H9 (cell line): ENCODE measurements around the gene CHM. TPM values are rescaled to one million over a fixed set of nuclear protein-coding genes. Genes with fewer than 3 reads are reported as not detected.

Experiments used
- DNase-seq: peaks from one replicate; pipeline ENCODE4 v3.0.0-alpha.2; 2017
- H2AFZ ChIP-seq: one replicate; pipeline ENCODE4 v1.6.1; 2013; ENCODE audit warnings: mild to moderate bottlenecking, low read length, control low read depth, moderate library complexity
- H2AK5ac ChIP-seq: 2 replicates; pipeline ENCODE4 v1.6.1; 2013; ENCODE audit warnings: low read length, control low read depth, mixed read lengths; ENCODE audit not compliant: insufficient read length
- H2BK120ac ChIP-seq: one replicate; pipeline ENCODE4 v1.6.1; 2013; ENCODE audit warnings: low read depth, mild to moderate bottlenecking, low read length, control low read depth, inconsistent platforms; ENCODE audit not compliant: poor library complexity, severe bottlenecking
- H2BK12ac ChIP-seq: 2 replicates; pipeline ENCODE4 v1.6.1; 2013; ENCODE audit warnings: low read length, control low read depth, mixed read lengths, low read depth; ENCODE audit not compliant: insufficient read length
- H2BK15ac ChIP-seq: 2 replicates; pipeline ENCODE4 v1.6.1; 2013; ENCODE audit warnings: low read depth, low read length, control low read depth
- H2BK20ac ChIP-seq: one replicate; pipeline ENCODE4 v1.6.1; 2013; ENCODE audit warnings: low read depth, mild to moderate bottlenecking, low read length, control low read depth, inconsistent platforms; ENCODE audit not compliant: poor library complexity, severe bottlenecking
- H2BK5ac ChIP-seq: 2 replicates; pipeline ENCODE4 v1.6.1; 2013; ENCODE audit warnings: low read length, control low read depth, mixed read lengths; ENCODE audit not compliant: insufficient read length
- H3K14ac ChIP-seq: 2 replicates; pipeline ENCODE4 v1.6.1; 2013; ENCODE audit warnings: low read length, control low read depth; ENCODE audit not compliant: insufficient read depth
- H3K18ac ChIP-seq: 2 replicates; pipeline ENCODE4 v1.6.1; 2013; ENCODE audit warnings: low read depth, mild to moderate bottlenecking, mixed read lengths, low read length, control low read depth; ENCODE audit not compliant: insufficient read length
- H3K23ac ChIP-seq: 2 replicates; pipeline ENCODE4 v1.6.1; 2013; ENCODE audit warnings: low read length, control low read depth, mixed read lengths, low read depth; ENCODE audit not compliant: insufficient read length
- H3K23me2 ChIP-seq: 2 replicates; pipeline ENCODE4 v1.6.1; 2013; ENCODE audit warnings: low read depth, mild to moderate bottlenecking, mixed read lengths, low read length, control low read depth; ENCODE audit not compliant: insufficient read length, poor library complexity, severe bottlenecking
- H3K27ac ChIP-seq: 2 replicates; pipeline ENCODE4 v1.5.1; 2013; ENCODE audit warnings: low read length, control low read depth, mixed read lengths, low read depth; ENCODE audit not compliant: insufficient read length
- H3K27me3 ChIP-seq: 2 replicates; pipeline ENCODE4 v1.6.1; 2013; ENCODE audit warnings: low read length, control low read depth, inconsistent platforms; ENCODE audit not compliant: insufficient read depth
- H3K4ac ChIP-seq: 2 replicates; pipeline ENCODE4 v1.6.1; 2013; ENCODE audit warnings: low read depth, mild to moderate bottlenecking, control low read depth, inconsistent platforms, low read length, moderate library complexity
- H3K4me1 ChIP-seq: 2 replicates; pipeline ENCODE4 v1.6.1; 2013; ENCODE audit warnings: low read length, control low read depth, inconsistent platforms; ENCODE audit not compliant: insufficient read depth
- H3K4me2 ChIP-seq: 2 replicates; pipeline ENCODE4 v1.6.1; 2013; ENCODE audit warnings: low read length, control low read depth, mixed read lengths; ENCODE audit not compliant: insufficient read length, insufficient read depth
- H3K56ac ChIP-seq: 2 replicates; pipeline ENCODE4 v1.6.1; 2013; ENCODE audit warnings: low read depth, mild to moderate bottlenecking, mixed read lengths, low read length, control low read depth; ENCODE audit not compliant: insufficient read length
- H3K79me1 ChIP-seq: 2 replicates; pipeline ENCODE4 v1.6.1; 2013; ENCODE audit warnings: low read depth, mild to moderate bottlenecking, moderate library complexity, low read length, control low read depth, inconsistent platforms; ENCODE audit not compliant: insufficient read depth, poor library complexity, severe bottlenecking
- H3K79me2 ChIP-seq: 2 replicates; pipeline ENCODE4 v1.6.1; 2013; ENCODE audit warnings: low read length, control low read depth, inconsistent platforms; ENCODE audit not compliant: insufficient read depth
- H3K9ac ChIP-seq: 2 replicates; pipeline ENCODE4 v1.6.1; 2013; ENCODE audit warnings: low read length, control low read depth, mixed read lengths; ENCODE audit not compliant: insufficient read length; ENCODE audit errors: extremely low read depth
- H3K9me3 ChIP-seq: one replicate; pipeline ENCODE4 v1.6.1; 2013; ENCODE audit warnings: low read depth, low read length, inconsistent platforms; ENCODE audit not compliant: control insufficient read depth
- H3T11ph ChIP-seq: one replicate; pipeline ENCODE4 v1.6.1; 2013; ENCODE audit warnings: mild to moderate bottlenecking, low read length, control low read depth, inconsistent platforms
- H4K20me1 ChIP-seq: one replicate; pipeline ENCODE4 v1.6.1; 2013; ENCODE audit not compliant: control insufficient read depth, insufficient read length, insufficient read depth
- H4K5ac ChIP-seq: 2 replicates; pipeline ENCODE4 v1.6.1; 2013; ENCODE audit warnings: low read depth, mild to moderate bottlenecking, mixed read lengths, low read length, control low read depth; ENCODE audit not compliant: insufficient read length
- H4K8ac ChIP-seq: replicated peaks from 2 replicates; pipeline ENCODE4 v1.6.1; 2013; ENCODE audit warnings: low read length, control low read depth, mixed read lengths, low read depth; ENCODE audit not compliant: insufficient read length
- H4K91ac ChIP-seq: 2 replicates; pipeline ENCODE4 v1.6.1; 2013; ENCODE audit warnings: low read depth, mild to moderate bottlenecking, moderate library complexity, mixed read lengths, low read length, control low read depth; ENCODE audit not compliant: insufficient read length
- H3K27ac Mint-ChIP-seq, 3 experiments: 2 replicates in 2 of 3; 3 replicates in 1 of 3; pipeline ENCODE4 v1.8.0; 2020 to 2021; ENCODE audit warnings: mixed read lengths in 3 of 3, mild to moderate bottlenecking in 1 of 3, moderate library complexity in 1 of 3
- H3K27me3 Mint-ChIP-seq: 2 replicates; pipeline ENCODE4 v1.8.0; 2021; ENCODE audit warnings: low read depth, mild to moderate bottlenecking, moderate library complexity, mixed read lengths
- H3K36me3 Mint-ChIP-seq, 3 experiments: 2 replicates in 2 of 3; 3 replicates in 1 of 3; pipeline ENCODE4 v1.8.0; 2020 to 2021; ENCODE audit warnings: low read depth in 3 of 3, mixed read lengths in 3 of 3; ENCODE audit not compliant: insufficient read depth in 1 of 3
- H3K4me1 Mint-ChIP-seq, 2 experiments: 2 replicates each; pipeline ENCODE4 v1.8.0; 2020; ENCODE audit warnings: mixed read lengths in 2 of 2
- H3K4me3 Mint-ChIP-seq, 2 experiments: 2 replicates in 1 of 2; 3 replicates in 1 of 2; pipeline ENCODE4 v1.8.0; 2020 to 2021; ENCODE audit warnings: mild to moderate bottlenecking in 2 of 2, mixed read lengths in 2 of 2, moderate library complexity in 1 of 2
- H3K9me3 Mint-ChIP-seq, 2 experiments: 2 replicates in 1 of 2; 3 replicates in 1 of 2; pipeline ENCODE4 v1.8.0; 2020; ENCODE audit warnings: mild to moderate bottlenecking in 2 of 2, mixed read lengths in 2 of 2, moderate library complexity in 1 of 2
- WGBS: extraction: QIAGEN DNeasy Blood & Tissue Kit; methylation state at CpG from one replicate; pipeline ENCODE4 v1.1.7; 2013; ENCODE audit warnings: missing lambda C conversion rate, low lambda C conversion rate, mixed read lengths; ENCODE audit not compliant: insufficient read length; ENCODE audit errors: extremely low coverage; 5-methylcytosine and 5-hydroxymethylcytosine counted together
- total RNA-seq: library from RNA; stranded (reverse); gene quantifications from 2 replicates; pipeline ENCODE4 v1.2.1, GENCODE V29; 2021
- TF ChIP-seq, protein P1 (sequence below): fragments of 200-600 bp; sonication (generic); conservative IDR thresholded peaks from 3 replicates; pipeline ENCODE4 v1.8.0; 2021; ENCODE audit warnings: antibody characterized with exemption, mild to moderate bottlenecking

Gene CHM
- total RNA-seq, 1 experiment from 2014 or later, result 28.4 TPM

DNA sequence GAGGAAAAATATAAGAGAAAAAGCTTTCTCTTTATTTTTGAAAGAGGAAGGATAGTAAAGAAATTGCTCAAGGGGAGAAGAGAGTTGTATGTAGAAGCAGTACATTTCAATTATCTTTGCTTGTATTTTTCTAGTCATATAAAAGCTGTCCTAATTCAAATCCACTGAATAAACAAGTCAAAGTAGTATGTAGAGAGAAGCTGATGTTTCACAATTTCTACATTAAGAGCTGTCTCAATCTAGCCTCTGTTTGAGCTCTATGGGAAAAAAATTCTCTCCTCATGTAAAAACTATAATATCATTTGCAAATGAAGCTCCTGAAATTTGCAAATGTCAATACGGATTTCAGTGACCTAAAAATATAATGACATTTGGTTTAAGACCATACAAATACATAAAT is 52.6 kb downstream of the CHM start:
- Histone ChIP-seq H4K8ac (no peak overlapping the region), H4K5ac (no peak overlapping the region), H2BK5ac (no peak overlapping the region), H3K4me1 (no peaks in the 10 kb centered on the region; the same call in 1 of the 2 replicates), H3K79me1 (no peaks in the 10 kb centered on the region), H2BK20ac (no peak overlapping the region), H4K20me1 (no peaks in the 10 kb centered on the region), H3K4ac (no peak overlapping the region), H3K56ac (no peak overlapping the region), H3K9ac (no peak overlapping the region), H3K23ac (no peak overlapping the region), H3K4me2 (no peak overlapping the region), H3K14ac (no peak overlapping the region), H2BK15ac (no peak overlapping the region), H3K27me3 (no peaks in the 10 kb centered on the region), H3T11ph (no peak overlapping the region), H2AFZ (no peak overlapping the region), H4K91ac (no peak overlapping the region), H3K18ac (no peak overlapping the region), H3K9me3 (no peaks in the 10 kb centered on the region), H2BK12ac (no peak overlapping the region), H3K23me2 (no peaks in the 10 kb centered on the region), H3K27ac (no peak overlapping the region), H2BK120ac (no peak overlapping the region), H3K79me2 (no peaks in the 10 kb centered on the region), H2AK5ac (no peak overlapping the region)
- H3K27me3 Mint-ChIP-seq, result no peaks in the 10 kb centered on the region
- peaks cover 46 to 56% of the 10 kb centered on the region in 2 experiments for H3K4me1 Mint-ChIP-seq
- WGBS, result no CpG with 5 or more reads among the region's 1 CpG
- peaks cover 6 to 7% (median 7%) of the 10 kb centered on the region in 3 experiments; a peak in 6 of 7 replicates for H3K36me3 Mint-ChIP-seq
- H3K9me3 Mint-ChIP-seq, result peaks cover 7 to 24% of the 10 kb centered on the region in 2 experiments; a peak in 4 of 5 replicates
- no peak for DNase-seq
- peak overlapping the region in 1 of 3 experiments; percentile 24; a peak in 4 of 7 replicates for H3K27ac Mint-ChIP-seq
- no peak overlapping the region for H3K4me3 Mint-ChIP-seq
- TF ChIP-seq, protein P1, sequence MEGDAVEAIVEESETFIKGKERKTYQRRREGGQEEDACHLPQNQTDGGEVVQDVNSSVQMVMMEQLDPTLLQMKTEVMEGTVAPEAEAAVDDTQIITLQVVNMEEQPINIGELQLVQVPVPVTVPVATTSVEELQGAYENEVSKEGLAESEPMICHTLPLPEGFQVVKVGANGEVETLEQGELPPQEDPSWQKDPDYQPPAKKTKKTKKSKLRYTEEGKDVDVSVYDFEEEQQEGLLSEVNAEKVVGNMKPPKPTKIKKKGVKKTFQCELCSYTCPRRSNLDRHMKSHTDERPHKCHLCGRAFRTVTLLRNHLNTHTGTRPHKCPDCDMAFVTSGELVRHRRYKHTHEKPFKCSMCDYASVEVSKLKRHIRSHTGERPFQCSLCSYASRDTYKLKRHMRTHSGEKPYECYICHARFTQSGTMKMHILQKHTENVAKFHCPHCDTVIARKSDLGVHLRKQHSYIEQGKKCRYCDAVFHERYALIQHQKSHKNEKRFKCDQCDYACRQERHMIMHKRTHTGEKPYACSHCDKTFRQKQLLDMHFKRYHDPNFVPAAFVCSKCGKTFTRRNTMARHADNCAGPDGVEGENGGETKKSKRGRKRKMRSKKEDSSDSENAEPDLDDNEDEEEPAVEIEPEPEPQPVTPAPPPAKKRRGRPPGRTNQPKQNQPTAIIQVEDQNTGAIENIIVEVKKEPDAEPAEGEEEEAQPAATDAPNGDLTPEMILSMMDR, result no peak
